Activated CD4-positive, alpha-beta T cell treated with anti-CD3 and anti-CD28 coated beads, Interleukin-2, Interleukin-4, amounts not matched to agents 100 ng/mL and 50 ng/mL, durations not matched to agents 16 hours and 8 hours (primary cell): Measurements from ENCODE around the gene PANK1.
"Not testable (repeated sequence)": the region's sequence is repeated elsewhere in the genome, so short reads cannot be mapped to it uniquely, and the experiment has no call there.

ENCODE experiments used
- DNase-seq: peaks from one replicate; pipeline ENCODE4 v3.0.0-alpha.2; 2020; ENCODE audit warnings: low spot score

The PANK1 gene

GRCh38 chr10:89566992-89567391 is 78.0 kb downstream of the PANK1 start:
- DNase-seq: no peak

- no peak for DNase-seq
These were observed 78.7 kb downstream of the PANK1 start for GRCh38 chr10:89566095-89566950.

- no peak for DNase-seq
These were observed 79.9 kb downstream of the PANK1 start for GRCh38 chr10:89565180-89565579.

- DNase-seq: peak; percentile 45
These were observed 81.1 kb downstream of the PANK1 start for GRCh38 chr10:89563861-89564478.

GRCh38 chr10:89563311-89563710 is 81.7 kb downstream of the PANK1 start:
- no peak for DNase-seq

- DNase-seq: no peak
These were observed 88.4 kb downstream of the PANK1 start for GRCh38 chr10:89556600-89556999.

GRCh38 chr10:89555688-89556445 is 89.2 kb downstream of the PANK1 start:
- DNase-seq: no peak

- DNase-seq: no peak
These were observed 90.6 kb downstream of the PANK1 start for GRCh38 chr10:89554433-89554832.

GRCh38 chr10:89553064-89553734 is 91.8 kb downstream of the PANK1 start:
- peak; percentile 8 for DNase-seq

- DNase-seq: no peak
These were observed 92.8 kb downstream of the PANK1 start for GRCh38 chr10:89552213-89552612.

- no peak for DNase-seq
These were observed 94.5 kb downstream of the PANK1 start for GRCh38 chr10:89550509-89550908.

- no peak for DNase-seq
These were observed 95.5 kb downstream of the PANK1 start for GRCh38 chr10:89549510-89549909.

- DNase-seq: no peak
These were observed 96.4 kb downstream of the PANK1 start for GRCh38 chr10:89548673-89549072.

GRCh38 chr10:89547853-89548513 is 97.1 kb downstream of the PANK1 start:
- no peak for DNase-seq

- not testable (repeated sequence) for DNase-seq
These were observed 98.4 kb downstream of the PANK1 start for GRCh38 chr10:89546651-89547050.

- no peak for DNase-seq
These were observed 101.2 kb downstream of the PANK1 start for GRCh38 chr10:89543841-89544240.

- no peak for DNase-seq
These were observed 104.6 kb downstream of the PANK1 start for GRCh38 chr10:89540420-89540949.

- no peak for DNase-seq
These were observed 107.7 kb downstream of the PANK1 start for GRCh38 chr10:89537364-89537763.

GRCh38 chr10:89536013-89536354 is 109.1 kb downstream of the PANK1 start:
- DNase-seq: no peak

GRCh38 chr10:89535171-89536012 is 109.7 kb downstream of the PANK1 start, which contains the start of gene SLC16A12:
Gene SLC16A12, minus strand, starts transcription at chr10:89535594. Its CDS starts 73,016 bp downstream, at chr10:89462578.
- DNase-seq: no peak

- no peak for DNase-seq
These were observed 110.2 kb downstream of the PANK1 start for GRCh38 chr10:89534826-89535166.
